Sigmoid colon (tissue), 7 donors: ENCODE results near the gene THEMIS. TPM values are rescaled to one million over a fixed set of nuclear protein-coding genes. Genes with fewer than 3 reads are reported as not detected.

ENCODE experiments used
- DNase-seq: peaks from one replicate; pipeline ENCODE4 v3.0.0-alpha.2; 2019
- H3K27ac ChIP-seq, 4 donors: fragments of 200-600 bp; sonication (generic); one replicate each; pipeline ENCODE4 v1.5.1; 2016 to 2019; ENCODE audit warnings: mild to moderate bottlenecking in 1 of 4
- H3K27me3 ChIP-seq, 3 donors: fragments of 200-600 bp; sonication (generic); one replicate each; pipeline ENCODE4 v1.5.1; 2019; ENCODE audit warnings: mild to moderate bottlenecking in 1 of 3
- H3K36me3 ChIP-seq, 4 donors: fragments of 200-600 bp; sonication (generic); one replicate each; pipeline ENCODE4 v1.5.1; 2016 to 2019
- H3K4me1 ChIP-seq, 4 donors: fragments of 200-600 bp; sonication (generic); one replicate each; pipeline ENCODE4 v1.5.1; 2017 to 2019
- H3K4me3 ChIP-seq, 4 donors: fragments of 200-600 bp; sonication (generic); one replicate each; pipeline ENCODE4 v1.5.1; 2017 to 2019; ENCODE audit warnings: mild to moderate bottlenecking in 2 of 4, moderate library complexity in 1 of 4
- H3K9me3 ChIP-seq, 4 donors: fragments of 200-600 bp in 3 of 4; sonication (generic) in 3 of 4; one replicate each; pipeline versions ENCODE4 v1.5.1 to v1.6.1; 2013 to 2019
- CTCF ChIP-seq, 4 experiments: fragments of 450-650 bp in 3 of 4; fragments of 200-600 bp in 1 of 4; IDR thresholded peaks; one replicate each; pipeline ENCODE4 v1.5.1; 2016 to 2019; ENCODE audit warnings: antibody characterized with exemption in 4 of 4, mild to moderate bottlenecking in 3 of 4, moderate library complexity in 2 of 4
- EP300 ChIP-seq, 4 donors: sonication (generic); formaldehyde crosslinking; IDR thresholded peaks; one replicate each; pipeline ENCODE4 v1.6.1; 2017; ENCODE audit warnings: antibody characterized with exemption in 4 of 4
- POLR2A ChIP-seq, 2 donors: fragments of 450-650 bp; IDR thresholded peaks; one replicate each; pipeline ENCODE4 v1.6.1; 2016; ENCODE audit warnings: antibody characterized with exemption in 2 of 2, mild to moderate bottlenecking in 2 of 2, moderate library complexity in 2 of 2
- POLR2AphosphoS5 ChIP-seq, 4 donors: sonication (generic); formaldehyde crosslinking; IDR thresholded peaks; one replicate each; pipeline ENCODE4 v1.6.1; 2017; ENCODE audit warnings: antibody characterized with exemption in 4 of 4
- WGBS, 2 donors: extraction: QIAGEN DNeasy Blood & Tissue Kit; methylation state at CpG; one replicate each; pipeline ENCODE4 v1.1.7; 2013; 5-methylcytosine and 5-hydroxymethylcytosine counted together
- intact Hi-C: fragments of 100-400 bp; cut with DNase I; formaldehyde crosslinking; loops from one replicate; pipeline ENCODE4 v1.15.1; 2023
- polyA plus RNA-seq, 3 donors: library from polyadenylated mRNA; stranded (reverse); fragments of 200-250 nt; gene quantifications; one replicate each; pipeline ENCODE4 v1.2.3, GENCODE V29; 2013
- total RNA-seq, 4 donors: library from RNA; depleted of rRNA; stranded (reverse); fragments of >200 nt; gene quantifications; one replicate each; pipeline ENCODE4 v1.1.0, GENCODE V29; 2016
- donor health status: healthy with polysubstance abuse.
- donor health status: Bipolar disorder and iron deficiency.
- donor health status: healthy.

Gene THEMIS
- total and polyA plus RNA-seq, 7 donors = 0.33 to 2.5 (median 0.60) TPM; not detected in 2

DNA sequence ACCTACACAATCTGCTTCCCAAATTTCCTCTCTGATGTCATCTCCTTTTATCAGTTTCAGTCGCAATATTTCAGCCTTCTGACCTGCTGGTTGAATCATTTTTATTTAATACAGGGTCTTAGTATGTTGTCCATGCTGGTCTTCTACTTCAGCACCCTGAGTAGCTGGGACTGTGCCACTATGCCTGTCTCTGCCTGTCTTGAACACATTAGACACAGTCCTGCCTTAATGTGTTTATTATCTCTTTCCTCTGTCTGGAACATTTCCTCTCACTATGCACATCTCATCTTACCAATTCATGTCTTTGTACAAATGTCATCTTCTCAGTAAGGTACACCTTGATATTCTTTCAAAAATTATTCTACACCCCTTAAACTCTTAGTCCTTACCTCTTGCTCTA, 106.5 kb downstream of the THEMIS start:
- no peak for TF ChIP-seq CTCF (IDR thresholded peaks at IDR 0.05)
- no peak for TF ChIP-seq EP300 (IDR thresholded peaks at IDR 0.05)
- no peak for TF ChIP-seq POLR2AphosphoS5 (IDR thresholded peaks at IDR 0.05)
- no peak for TF ChIP-seq POLR2A (IDR thresholded peaks at IDR 0.05)
- intact Hi-C loops = no loop called here
- DNase-seq = no peak
- Histone ChIP-seq H3K27me3 (no peaks in the 10 kb centered on the region), H3K4me3 (no peak overlapping the region), H3K27ac (no peak overlapping the region), H3K9me3 (no peaks in the 10 kb centered on the region), H3K4me1 (no peaks in the 10 kb centered on the region), H3K36me3 (no peaks in the 10 kb centered on the region)
- WGBS, 2 donors = 81 to 88% methylated on average over 1 of the region's 1 CpG

DNA sequence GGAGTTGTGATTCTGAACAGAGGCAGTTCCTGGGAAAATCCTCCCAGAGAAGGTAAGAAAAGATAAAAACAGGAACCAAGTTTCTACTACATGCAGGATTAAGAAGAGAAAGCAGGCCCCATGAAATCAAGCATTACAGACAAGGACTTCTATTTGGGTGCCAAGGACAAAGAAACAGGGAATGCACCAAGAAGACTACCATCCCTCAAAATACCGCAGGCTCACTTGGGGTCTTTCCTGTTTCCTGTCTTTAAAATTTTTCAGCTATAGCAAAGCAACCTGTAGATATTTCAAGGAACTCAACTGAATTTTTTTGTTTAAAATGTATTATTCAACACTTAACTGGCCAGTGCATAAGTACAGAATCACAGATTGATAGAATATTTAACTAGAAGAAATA, 107.5 kb downstream of the THEMIS start:
- Histone ChIP-seq H3K36me3 (no peaks in the 10 kb centered on the region), H3K27ac (no peak overlapping the region), H3K27me3 (no peaks in the 10 kb centered on the region), H3K4me1 (no peaks in the 10 kb centered on the region), H3K4me3 (no peak overlapping the region), H3K9me3 (no peaks in the 10 kb centered on the region)
- TF ChIP-seq CTCF (IDR thresholded peaks at IDR 0.05) (no peak), POLR2A (IDR thresholded peaks at IDR 0.05) (no peak), EP300 (IDR thresholded peaks at IDR 0.05) (no peak), POLR2AphosphoS5 (IDR thresholded peaks at IDR 0.05) (no peak)
- intact Hi-C loops = no loop called here
- no peak for DNase-seq
- 87 to 98% methylated on average over 1 of the region's 1 CpG for WGBS, 2 donors

GRCh38 chr6:127792616-127793015, 108.2 kb downstream of the THEMIS start:
- Histone ChIP-seq H3K4me3 (no peak overlapping the region), H3K4me1 (no peaks in the 10 kb centered on the region), H3K27ac (no peak overlapping the region), H3K36me3 (no peaks in the 10 kb centered on the region), H3K9me3 (no peaks in the 10 kb centered on the region), H3K27me3 (no peaks in the 10 kb centered on the region)
- intact Hi-C loops = no loop called here
- 36 to 47% methylated on average over 1 of the region's 1 CpG for WGBS, 2 donors
- no peak for TF ChIP-seq POLR2AphosphoS5 (IDR thresholded peaks at IDR 0.05)
- no peak for TF ChIP-seq EP300 (IDR thresholded peaks at IDR 0.05)
- TF ChIP-seq POLR2A (IDR thresholded peaks at IDR 0.05) = no peak
- TF ChIP-seq CTCF (IDR thresholded peaks at IDR 0.05) = no peak
- DNase-seq = no peak

- Histone ChIP-seq H3K36me3 (no peaks in the 10 kb centered on the region), H3K27ac (no peak overlapping the region), H3K9me3 (no peaks in the 10 kb centered on the region), H3K27me3 (no peaks in the 10 kb centered on the region), H3K4me1 (no peaks in the 10 kb centered on the region), H3K4me3 (no peak overlapping the region)
- TF ChIP-seq POLR2A (IDR thresholded peaks at IDR 0.05) (no peak), CTCF (IDR thresholded peaks at IDR 0.05) (no peak), EP300 (IDR thresholded peaks at IDR 0.05) (no peak), POLR2AphosphoS5 (IDR thresholded peaks at IDR 0.05) (no peak)
- no peak for DNase-seq
- intact Hi-C loops = no loop called here
- WGBS, 2 donors = 47 to 85% methylated on average over 11 of the region's 11 CpGs
These were observed 108.9 kb downstream of the THEMIS start for GRCh38 chr6:127791779-127792528.

- no peaks in the 10 kb centered on the region for H3K36me3 ChIP-seq
- no peak overlapping the region for H3K4me3 ChIP-seq
- H3K9me3 ChIP-seq = no peaks in the 10 kb centered on the region
- H3K27ac ChIP-seq = no peak overlapping the region
- intact Hi-C loops = no loop called here
- H3K27me3 ChIP-seq = no peaks in the 10 kb centered on the region
- DNase-seq = peak; percentile 55
- WGBS, 2 donors = 95% methylated on average over 5 of the region's 5 CpGs
- TF ChIP-seq CTCF (IDR thresholded peaks at IDR 0.05) (no peak), POLR2AphosphoS5 (IDR thresholded peaks at IDR 0.05) (no peak), POLR2A (IDR thresholded peaks at IDR 0.05) (no peak), EP300 (IDR thresholded peaks at IDR 0.05) (no peak)
- no peaks in the 10 kb centered on the region for H3K4me1 ChIP-seq
These were observed 110.3 kb downstream of the THEMIS start for GRCh38 chr6:127790571-127790970.
